ENCODE measurements around the gene CLSTN2.

CLSTN2 gene

DNA sequence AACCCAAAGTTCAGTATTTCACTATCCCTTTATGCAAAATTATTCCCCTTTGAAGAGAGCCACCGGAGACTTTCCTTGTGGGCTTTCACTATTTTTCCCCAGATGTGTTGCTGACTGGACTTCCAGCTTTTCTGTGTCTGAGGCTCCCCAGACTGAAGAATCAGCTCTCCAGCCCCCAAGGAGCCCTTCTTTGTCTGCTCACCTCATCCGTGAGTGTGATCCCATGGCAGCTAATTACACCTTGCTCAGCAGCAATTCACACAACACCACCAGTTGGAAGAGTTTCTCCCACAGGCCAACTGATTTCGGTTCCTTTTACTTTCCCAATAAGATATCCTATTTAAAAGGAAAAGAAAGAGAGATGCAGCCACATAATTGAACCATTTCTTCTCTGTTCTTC, 493.4 kb downstream of the CLSTN2 start:
- FAIRE-seq (no peak), DNase-seq (ENCODE audit: insufficient read length, low spot score) (no peak)
- no peak for TF ChIP-seq POLR2A (IDR thresholded peaks at IDR 0.05; ENCODE audit: low read depth, low read length)
- no peak for TF ChIP-seq TAF1 (IDR thresholded peaks at IDR 0.05; ENCODE audit: low read depth, low read length)
- TF ChIP-seq PAX5 (IDR thresholded peaks at IDR 0.05; ENCODE audit: insufficient read depth, low read length, severe bottlenecking), result no peak
- no peak for TF ChIP-seq POLR2AphosphoS5 (IDR thresholded peaks at IDR 0.05; ENCODE audit: low read depth, low read length)
- no peak for TF ChIP-seq POU2F2 (IDR thresholded peaks at IDR 0.05; ENCODE audit: low read depth, low read length)
- no peak for TF ChIP-seq SPI1 (IDR thresholded peaks at IDR 0.05; ENCODE audit: low read depth, low read length)

DNA sequence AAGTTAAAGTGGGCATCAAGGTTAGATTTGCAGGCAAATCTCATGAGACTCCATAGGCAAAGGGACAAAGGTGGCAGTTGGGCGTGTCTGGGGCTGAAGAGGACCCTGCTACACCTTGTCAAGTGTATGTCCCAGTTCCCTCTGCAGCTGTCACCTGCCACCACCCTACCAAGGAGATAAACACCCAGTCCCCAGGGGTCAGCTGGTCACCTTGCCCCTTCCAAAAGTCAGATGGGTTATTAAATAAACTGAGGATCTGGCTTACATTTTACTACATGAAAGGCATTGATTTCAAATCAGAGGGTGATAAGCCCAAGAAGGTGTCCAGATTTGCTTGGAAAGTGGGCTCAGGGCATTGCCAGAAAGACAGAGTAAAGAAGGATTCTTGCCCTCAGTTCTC, 494.8 kb downstream of the CLSTN2 start:
- TF ChIP-seq POLR2AphosphoS5 (IDR thresholded peaks at IDR 0.05; ENCODE audit: low read depth, low read length) (no peak), POLR2A (IDR thresholded peaks at IDR 0.05; ENCODE audit: low read depth, low read length) (no peak), SPI1 (IDR thresholded peaks at IDR 0.05; ENCODE audit: low read depth, low read length) (no peak)
- FAIRE-seq (no peak), DNase-seq (ENCODE audit: insufficient read length, low spot score) (no peak)

DNA sequence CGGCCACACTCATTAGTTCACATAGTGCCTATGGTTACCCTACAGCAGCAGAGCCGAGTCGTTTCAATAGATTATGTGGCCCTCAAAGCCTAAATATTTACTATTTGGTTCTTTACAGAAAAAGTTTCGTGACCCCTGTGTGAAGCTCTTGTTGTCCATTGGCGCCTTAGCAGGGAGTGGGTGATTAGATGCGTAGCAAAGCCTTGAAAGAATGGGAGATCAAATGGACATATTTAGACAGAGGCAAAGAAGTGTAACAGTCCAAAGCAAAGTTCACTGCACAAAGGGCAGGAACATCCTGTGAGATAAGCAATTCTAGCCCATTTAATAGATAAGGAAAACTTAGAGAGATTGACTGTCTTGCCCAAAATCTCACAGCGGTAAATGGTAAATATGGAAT, 495.5 kb downstream of the CLSTN2 start:
- FAIRE-seq (no peak), DNase-seq (ENCODE audit: insufficient read length, low spot score) (no peak)
- TF ChIP-seq SPI1 (IDR thresholded peaks at IDR 0.05; ENCODE audit: low read depth, low read length), result no peak
- no peak for TF ChIP-seq POU2F2 (IDR thresholded peaks at IDR 0.05; ENCODE audit: low read depth, low read length)
- TF ChIP-seq POLR2A (IDR thresholded peaks at IDR 0.05; ENCODE audit: low read depth, low read length), result no peak
- no peak for TF ChIP-seq TAF1 (IDR thresholded peaks at IDR 0.05; ENCODE audit: low read depth, low read length)
- no peak for TF ChIP-seq PAX5 (IDR thresholded peaks at IDR 0.05; ENCODE audit: insufficient read depth, low read length, severe bottlenecking)
- no peak for TF ChIP-seq POLR2AphosphoS5 (IDR thresholded peaks at IDR 0.05; ENCODE audit: low read depth, low read length)

DNA sequence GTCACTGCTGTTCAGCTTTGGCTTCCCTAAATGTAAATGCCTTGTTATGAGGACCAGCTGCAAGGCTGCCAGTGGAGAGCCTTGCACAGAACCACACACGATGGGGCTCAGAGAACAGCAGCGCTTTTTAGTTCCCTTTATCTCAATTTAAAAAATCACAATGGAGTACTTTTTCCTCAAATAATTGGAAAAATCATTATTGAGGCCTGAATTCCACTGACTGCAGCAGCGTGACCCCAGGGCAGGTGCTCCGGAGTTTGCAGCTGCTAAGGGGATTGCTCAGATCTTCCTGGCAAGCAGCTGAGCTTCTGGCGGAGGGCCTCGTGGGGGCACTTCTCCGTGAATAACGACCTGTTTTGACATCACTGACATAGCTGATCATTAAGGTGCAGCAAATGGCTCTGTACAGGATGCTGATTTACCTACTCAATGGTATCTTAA, 497.3 kb downstream of the CLSTN2 start:
- FAIRE-seq (no peak), DNase-seq (ENCODE audit: insufficient read length, low spot score) (no peak)
- TF ChIP-seq SPI1 (IDR thresholded peaks at IDR 0.05; ENCODE audit: low read depth, low read length) (no peak), POU2F2 (IDR thresholded peaks at IDR 0.05; ENCODE audit: low read depth, low read length) (no peak), PAX5 (IDR thresholded peaks at IDR 0.05; ENCODE audit: insufficient read depth, low read length, severe bottlenecking) (no peak)

DNA sequence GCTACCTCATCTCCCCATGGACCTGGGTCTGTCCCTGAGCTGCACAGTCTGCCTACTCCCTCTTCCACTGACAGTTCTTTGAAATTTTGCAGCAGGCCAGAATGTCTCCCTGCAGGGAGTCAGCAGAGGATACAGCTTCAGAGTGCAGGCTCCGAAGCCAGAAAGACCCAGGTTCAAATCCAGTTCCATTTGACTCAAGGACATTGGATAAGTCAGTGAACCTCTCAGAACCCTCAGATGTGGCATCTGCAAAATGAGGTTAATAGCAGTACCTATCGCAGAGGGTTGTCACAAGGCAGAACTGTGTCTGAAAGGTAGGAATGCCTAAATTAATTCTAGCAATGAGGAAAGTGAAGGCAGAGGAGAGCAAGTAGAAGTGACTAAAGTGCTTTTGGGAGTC, 498.4 kb downstream of the CLSTN2 start:
- FAIRE-seq, result no peak
- TF ChIP-seq POLR2A (IDR thresholded peaks at IDR 0.05; ENCODE audit: low read depth, low read length) (no peak), POLR2AphosphoS5 (IDR thresholded peaks at IDR 0.05; ENCODE audit: low read depth, low read length) (no peak), POU2F2 (IDR thresholded peaks at IDR 0.05; ENCODE audit: low read depth, low read length) (no peak), SPI1 (IDR thresholded peaks at IDR 0.05; ENCODE audit: low read depth, low read length) (no peak), PAX5 (IDR thresholded peaks at IDR 0.05; ENCODE audit: insufficient read depth, low read length, severe bottlenecking) (no peak), TAF1 (IDR thresholded peaks at IDR 0.05; ENCODE audit: low read depth, low read length) (no peak)
- no peak for DNase-seq (ENCODE audit: insufficient read length, low spot score)

DNA sequence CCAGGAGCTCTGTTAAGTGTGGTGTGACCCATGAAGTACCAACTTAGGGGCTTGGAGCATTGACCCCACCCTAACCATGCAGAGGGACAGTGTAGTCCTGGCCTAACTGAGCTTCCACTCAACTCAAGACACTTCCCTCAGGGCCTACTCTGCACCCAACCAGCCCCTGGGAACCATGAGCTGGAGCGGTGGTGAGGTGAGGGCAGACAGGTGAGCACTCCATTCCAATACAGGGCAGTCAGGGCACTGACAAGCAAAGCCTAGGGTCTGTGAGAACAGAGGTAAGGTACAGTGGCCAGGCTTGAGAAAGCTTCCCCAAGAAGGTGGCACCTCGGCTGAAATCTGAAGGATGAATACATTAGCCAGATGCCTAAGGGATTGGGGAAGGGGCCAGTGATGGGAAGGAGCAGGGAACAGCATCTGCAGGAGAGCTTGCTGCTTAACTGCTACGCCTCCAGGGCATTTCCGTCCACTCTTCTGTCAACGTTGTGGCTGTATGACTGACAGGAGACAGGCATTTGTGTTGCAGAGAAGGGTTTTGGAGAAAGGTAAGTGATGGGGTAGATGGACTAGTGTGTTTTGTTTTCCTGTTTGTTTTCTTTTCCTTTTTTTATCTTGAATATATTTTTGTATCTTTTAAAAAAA, 499.4 kb downstream of the CLSTN2 start:
- no peak for TF ChIP-seq POLR2AphosphoS5 (IDR thresholded peaks at IDR 0.05; ENCODE audit: low read depth, low read length)
- no peak for TF ChIP-seq SPI1 (IDR thresholded peaks at IDR 0.05; ENCODE audit: low read depth, low read length)
- no peak for TF ChIP-seq PAX5 (IDR thresholded peaks at IDR 0.05; ENCODE audit: insufficient read depth, low read length, severe bottlenecking)
- TF ChIP-seq TAF1 (IDR thresholded peaks at IDR 0.05; ENCODE audit: low read depth, low read length), result no peak
- no peak for TF ChIP-seq POU2F2 (IDR thresholded peaks at IDR 0.05; ENCODE audit: low read depth, low read length)
- TF ChIP-seq POLR2A (IDR thresholded peaks at IDR 0.05; ENCODE audit: low read depth, low read length), result no peak
- FAIRE-seq (no peak), DNase-seq (ENCODE audit: insufficient read length, low spot score) (no peak)

DNA sequence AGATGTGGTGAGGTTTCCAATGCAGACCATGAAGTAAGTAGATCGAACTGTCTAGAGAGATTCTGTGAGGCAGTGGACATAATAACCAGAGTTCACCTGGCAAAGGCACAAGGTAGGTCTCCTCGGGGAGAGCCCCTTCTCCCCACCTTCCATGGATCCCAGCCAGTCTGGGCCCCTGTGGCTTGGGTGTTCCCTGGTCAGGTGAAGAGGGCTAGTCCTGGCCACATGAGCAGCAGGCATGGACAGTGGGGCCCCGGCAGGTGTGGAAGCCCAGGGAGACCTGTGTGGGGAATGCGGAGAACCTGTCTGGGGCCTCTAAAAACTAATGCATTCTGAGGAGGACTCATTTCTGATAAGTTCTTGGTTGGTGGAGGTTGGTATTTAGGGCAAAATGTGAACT, 501.4 kb downstream of the CLSTN2 start:
- TF ChIP-seq POLR2A (IDR thresholded peaks at IDR 0.05; ENCODE audit: low read depth, low read length), result no peak
- TF ChIP-seq POU2F2 (IDR thresholded peaks at IDR 0.05; ENCODE audit: low read depth, low read length), result no peak
- TF ChIP-seq SPI1 (IDR thresholded peaks at IDR 0.05; ENCODE audit: low read depth, low read length), result no peak
- no peak for TF ChIP-seq POLR2AphosphoS5 (IDR thresholded peaks at IDR 0.05; ENCODE audit: low read depth, low read length)
- TF ChIP-seq PAX5 (IDR thresholded peaks at IDR 0.05; ENCODE audit: insufficient read depth, low read length, severe bottlenecking), result no peak
- DNase-seq (ENCODE audit: insufficient read length, low spot score) (no peak), FAIRE-seq (no peak)

DNA sequence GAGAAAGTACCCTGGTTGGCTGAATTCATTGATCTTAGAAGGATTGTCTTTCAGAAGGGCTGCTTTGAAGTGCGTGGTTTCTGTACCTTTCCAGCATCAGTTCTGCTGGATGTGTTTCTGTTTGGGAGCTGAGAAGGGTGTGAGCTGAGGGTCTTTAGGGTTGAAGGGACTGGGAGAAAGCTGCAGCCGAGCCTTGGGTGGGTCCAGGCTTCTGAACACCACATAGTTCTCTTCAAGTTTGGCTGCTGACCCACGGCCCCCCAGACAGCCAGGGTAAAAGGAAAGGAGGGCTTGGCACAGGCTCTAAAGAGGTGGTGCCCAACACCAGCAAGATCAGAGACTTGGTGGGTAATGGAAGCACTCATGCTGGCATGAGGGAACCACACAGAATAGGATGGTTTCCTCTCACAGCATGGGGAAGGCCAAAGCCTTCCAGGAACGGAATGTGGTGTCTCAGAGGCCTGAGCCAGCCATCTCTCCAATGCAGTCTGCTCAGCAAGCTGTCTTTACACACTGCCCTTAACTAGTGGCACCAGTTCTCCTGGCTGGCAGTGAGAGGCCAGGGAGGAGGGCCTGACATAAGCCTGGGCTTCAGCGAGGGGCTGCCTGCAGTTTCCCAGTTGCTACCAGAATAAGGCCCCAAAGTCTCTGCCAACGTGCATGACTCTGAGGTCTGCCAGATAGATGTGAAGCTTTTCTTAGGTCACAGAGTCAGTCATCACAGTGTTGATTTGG, 503.9 kb downstream of the CLSTN2 start:
- FAIRE-seq (no peak), DNase-seq (ENCODE audit: insufficient read length, low spot score) (no peak)
- TF ChIP-seq POLR2A (IDR thresholded peaks at IDR 0.05; ENCODE audit: low read depth, low read length) (no peak), TAF1 (IDR thresholded peaks at IDR 0.05; ENCODE audit: low read depth, low read length) (no peak), POU2F2 (IDR thresholded peaks at IDR 0.05; ENCODE audit: low read depth, low read length) (no peak), PAX5 (IDR thresholded peaks at IDR 0.05; ENCODE audit: insufficient read depth, low read length, severe bottlenecking) (no peak), POLR2AphosphoS5 (IDR thresholded peaks at IDR 0.05; ENCODE audit: low read depth, low read length) (no peak), SPI1 (IDR thresholded peaks at IDR 0.05; ENCODE audit: low read depth, low read length) (no peak)

DNA sequence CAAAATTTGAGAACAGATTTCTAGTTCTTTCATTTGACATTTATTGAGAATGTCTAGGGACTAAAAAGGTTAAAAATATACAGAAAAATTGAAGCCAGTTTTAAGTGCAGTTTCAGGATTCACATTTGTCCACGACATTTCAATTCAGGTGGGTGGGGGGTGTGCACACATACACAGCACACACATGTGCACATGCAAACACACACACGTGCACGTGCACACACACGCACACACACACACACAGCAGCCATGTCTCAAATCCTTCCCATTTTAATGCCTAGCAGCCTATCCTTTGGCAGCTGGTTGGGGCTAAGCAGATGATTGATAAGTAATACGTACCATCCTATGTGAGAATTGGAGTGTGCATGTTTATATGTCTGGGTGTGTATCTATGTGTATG, 504.5 kb downstream of the CLSTN2 start:
- no peak for TF ChIP-seq TAF1 (IDR thresholded peaks at IDR 0.05; ENCODE audit: low read depth, low read length)
- TF ChIP-seq POLR2A (IDR thresholded peaks at IDR 0.05; ENCODE audit: low read depth, low read length), result no peak
- no peak for TF ChIP-seq PAX5 (IDR thresholded peaks at IDR 0.05; ENCODE audit: insufficient read depth, low read length, severe bottlenecking)
- no peak for TF ChIP-seq SPI1 (IDR thresholded peaks at IDR 0.05; ENCODE audit: low read depth, low read length)
- no peak for TF ChIP-seq POLR2AphosphoS5 (IDR thresholded peaks at IDR 0.05; ENCODE audit: low read depth, low read length)
- no peak for TF ChIP-seq POU2F2 (IDR thresholded peaks at IDR 0.05; ENCODE audit: low read depth, low read length)
- FAIRE-seq (no peak), DNase-seq (ENCODE audit: insufficient read length, low spot score) (no peak)

DNA sequence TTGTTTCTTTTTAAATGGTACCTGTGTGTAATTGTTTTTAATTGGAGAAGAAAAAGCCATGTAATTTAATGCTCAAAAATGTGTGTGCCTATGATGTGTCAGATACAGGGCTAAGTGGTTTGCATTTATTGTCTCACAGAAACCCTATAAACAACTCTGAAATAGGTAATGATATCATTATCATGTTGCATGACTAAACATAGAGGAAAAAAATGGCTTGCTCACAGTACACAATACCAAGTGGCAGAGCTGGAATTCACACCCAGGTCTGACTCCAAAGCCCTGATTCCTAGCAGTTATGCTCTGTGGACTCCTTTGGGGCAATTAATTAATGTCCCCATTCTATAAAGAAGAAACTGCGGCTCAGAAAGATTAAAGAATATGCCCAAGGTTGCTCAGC, 505.5 kb downstream of the CLSTN2 start:
- FAIRE-seq, result no peak
- DNase-seq (ENCODE audit: insufficient read length, low spot score), result no peak

More for the DNA sequence above, 505.5 kb downstream of the CLSTN2 start:
- TF ChIP-seq POU2F2 (IDR thresholded peaks at IDR 0.05; ENCODE audit: low read depth, low read length) (no peak), POLR2AphosphoS5 (IDR thresholded peaks at IDR 0.05; ENCODE audit: low read depth, low read length) (no peak), TAF1 (IDR thresholded peaks at IDR 0.05; ENCODE audit: low read depth, low read length) (no peak), POLR2A (IDR thresholded peaks at IDR 0.05; ENCODE audit: low read depth, low read length) (no peak), SPI1 (IDR thresholded peaks at IDR 0.05; ENCODE audit: low read depth, low read length) (no peak), PAX5 (IDR thresholded peaks at IDR 0.05; ENCODE audit: insufficient read depth, low read length, severe bottlenecking) (no peak)
